GM21423 (cell line): Measurements from ENCODE around the gene C3orf80.
A peak's percentile ranks its signal among the peaks of the same experiment; 100 is the strongest.
"Not testable (repeated sequence)": the region's sequence is repeated elsewhere in the genome, so short reads cannot be mapped to it uniquely, and the experiment has no call there.

Source experiments
- ATAC-seq: cut with Tn5 transposase; IDR thresholded peaks from one replicate; pipeline ENCODE4 v1.9.1; 2021; ENCODE audit warnings: mild to moderate bottlenecking, moderate library complexity; ENCODE audit not compliant: unreplicated experiment

Gene C3orf80

GRCh38 chr3:160225176-160226025 is at the start of gene C3orf80:
Gene C3orf80 (plus strand): TSS chr3:160225422. CDS start chr3:160225636, 214 bp downstream.
- ATAC-seq: peak; percentile 83

- ATAC-seq: no peak
Measured at GRCh38 chr3:160176923-160177322, 48.3 kb upstream of the C3orf80 start.

- ATAC-seq: not testable (repeated sequence)
Measured at GRCh38 chr3:160178661-160179060, 46.6 kb upstream of the C3orf80 start.

GRCh38 chr3:160179403-160179802 is 45.8 kb upstream of the C3orf80 start:
- ATAC-seq: not testable (repeated sequence)

- ATAC-seq: no peak
Measured at GRCh38 chr3:160179906-160180305, 45.3 kb upstream of the C3orf80 start.

GRCh38 chr3:160180581-160181216 is 44.5 kb upstream of the C3orf80 start:
- ATAC-seq: no peak

GRCh38 chr3:160183345-160184076 is 41.7 kb upstream of the C3orf80 start:
- ATAC-seq: no peak

- ATAC-seq: no peak
Measured at GRCh38 chr3:160184655-160185054, 40.6 kb upstream of the C3orf80 start.

GRCh38 chr3:160185751-160186150 is 39.5 kb upstream of the C3orf80 start:
- ATAC-seq: no peak

- no peak for ATAC-seq
Measured at GRCh38 chr3:160187288-160187687, 37.9 kb upstream of the C3orf80 start.

- ATAC-seq: no peak
Measured at GRCh38 chr3:160192310-160193029, 32.8 kb upstream of the C3orf80 start.

GRCh38 chr3:160193644-160194192 is 31.5 kb upstream of the C3orf80 start:
- ATAC-seq: no peak

GRCh38 chr3:160194438-160194837 is 30.8 kb upstream of the C3orf80 start:
- ATAC-seq: no peak

GRCh38 chr3:160195106-160195505 is 30.1 kb upstream of the C3orf80 start:
- ATAC-seq: no peak

- no peak for ATAC-seq
Measured at GRCh38 chr3:160196511-160197104, 28.6 kb upstream of the C3orf80 start.

- ATAC-seq: no peak
Measured at GRCh38 chr3:160199108-160199507, 26.1 kb upstream of the C3orf80 start.

- no peak for ATAC-seq
Measured at GRCh38 chr3:160200353-160200752, 24.9 kb upstream of the C3orf80 start.

- not testable (repeated sequence) for ATAC-seq
Measured at GRCh38 chr3:160204396-160205011, 20.7 kb upstream of the C3orf80 start.

GRCh38 chr3:160205606-160206005 is 19.6 kb upstream of the C3orf80 start:
- ATAC-seq: no peak

- no peak for ATAC-seq
Measured at GRCh38 chr3:160210341-160210740, 14.9 kb upstream of the C3orf80 start.
